Stimulated activated CD4-positive, alpha-beta T cell treated with anti-CD3 and anti-CD28 coated beads, Interleukin-2, amount 100 ng/mL, for 24 hours (primary cell): Measurements from ENCODE around the gene ADRA2B.
A peak's percentile ranks its signal among the peaks of the same experiment; 100 is the strongest.

Experiments
- DNase-seq, 2 donors: peaks; one replicate each; pipeline ENCODE4 v3.0.0-alpha.2; 2020

Gene ADRA2B

DNA sequence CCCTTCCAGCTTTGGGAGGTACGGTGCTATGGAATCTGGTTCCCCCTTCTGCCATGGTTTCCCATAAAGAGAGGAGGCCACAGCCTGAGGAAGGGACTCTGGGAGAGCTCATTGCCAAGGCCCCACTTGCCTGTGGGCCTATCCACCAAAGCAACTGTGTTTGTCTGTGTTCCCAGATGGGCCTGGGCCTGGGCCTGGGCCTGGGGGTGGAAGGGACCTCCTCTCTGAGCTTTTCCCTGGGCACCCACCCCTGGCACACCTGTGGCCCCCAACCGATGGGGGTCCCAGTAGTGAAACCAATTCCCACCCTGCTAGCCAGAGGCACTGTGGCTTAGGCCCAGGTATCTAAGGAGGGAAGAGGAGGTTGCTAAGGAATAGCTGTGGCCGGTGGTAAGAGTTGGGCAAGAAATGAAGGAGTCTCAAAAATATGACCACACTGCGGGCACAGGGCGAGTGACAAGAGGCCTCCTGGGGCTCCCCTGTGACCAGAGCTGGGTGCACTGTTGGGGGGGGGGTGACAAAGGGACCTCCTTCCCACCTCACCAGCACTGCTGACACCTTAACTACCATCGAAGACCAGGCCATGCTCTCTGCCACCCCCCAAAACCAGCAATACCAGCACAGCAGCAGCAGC, 33.8 kb upstream of the ADRA2B start:
- no peak for DNase-seq

DNA sequence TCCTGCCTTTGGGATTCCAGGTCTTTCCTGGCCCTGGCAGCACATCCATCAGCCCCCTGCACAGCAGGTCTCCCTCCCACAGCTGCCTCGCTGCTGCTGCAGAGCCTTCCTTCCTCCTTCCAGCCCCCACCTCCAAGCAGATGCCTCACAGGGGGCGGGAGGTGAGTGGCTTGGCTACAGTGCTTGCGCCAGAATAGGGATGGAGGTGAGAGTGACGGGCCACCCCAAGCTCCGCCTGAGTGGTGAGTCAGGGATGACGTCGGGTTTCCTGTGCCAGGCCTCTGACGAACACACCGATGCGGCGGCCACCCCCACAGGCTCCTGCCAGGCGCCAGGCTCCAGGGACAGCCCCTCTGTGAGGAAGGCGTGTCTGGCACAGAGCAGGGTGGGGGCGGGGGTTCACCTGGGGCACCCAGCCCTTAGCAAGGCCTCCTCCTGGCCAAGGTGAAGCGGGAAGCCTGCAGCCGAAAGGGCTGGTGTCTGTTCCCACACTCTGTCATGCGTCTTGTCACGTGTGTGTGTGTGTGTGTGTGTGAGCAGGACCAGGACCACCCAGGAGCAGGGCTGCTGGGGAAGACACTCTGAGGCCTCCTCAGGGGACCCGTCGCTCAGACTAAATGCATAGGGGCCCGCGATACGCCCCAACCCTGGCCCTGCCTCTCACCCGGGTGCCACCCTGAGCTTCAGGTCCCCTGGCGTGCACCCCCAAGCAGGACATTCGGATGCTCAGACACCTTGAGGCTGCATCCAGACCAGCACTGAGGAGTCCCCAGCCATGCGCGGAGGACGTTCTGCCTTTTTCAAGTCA, 32.2 kb upstream of the ADRA2B start:
- DNase-seq = peak; percentile 96 to 98

DNA sequence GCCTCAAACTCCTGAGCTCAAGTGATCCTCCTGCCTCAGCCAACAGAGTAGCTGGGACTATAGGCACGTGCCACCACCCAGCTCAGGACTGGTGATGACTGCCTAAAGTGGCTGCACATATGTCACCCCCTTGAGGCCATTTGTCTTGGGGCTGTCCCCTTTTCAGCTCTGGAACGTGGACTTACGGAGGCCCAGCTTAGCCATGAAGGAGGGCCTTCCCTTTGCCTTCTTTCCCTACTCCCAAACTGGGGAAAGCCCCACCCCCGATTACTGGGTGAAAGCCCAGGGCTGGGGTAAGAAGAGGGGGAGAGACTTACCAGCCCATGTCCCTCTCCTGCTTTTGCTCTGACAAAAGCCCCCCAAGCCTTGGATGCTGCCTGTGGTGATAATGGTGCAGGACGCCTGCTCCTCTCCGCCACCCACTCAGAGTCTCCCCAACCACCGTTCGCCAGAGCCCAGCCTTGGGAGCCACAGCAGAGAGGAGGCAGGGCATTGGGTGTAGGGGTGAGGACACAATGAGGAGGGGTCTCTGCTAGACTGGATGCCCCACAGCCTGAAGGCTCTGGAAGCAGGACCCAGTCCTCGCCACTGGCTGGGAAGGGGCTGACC, 31.3 kb upstream of the ADRA2B start:
- DNase-seq = peak in 1 of 2 donors; percentile 46

DNA sequence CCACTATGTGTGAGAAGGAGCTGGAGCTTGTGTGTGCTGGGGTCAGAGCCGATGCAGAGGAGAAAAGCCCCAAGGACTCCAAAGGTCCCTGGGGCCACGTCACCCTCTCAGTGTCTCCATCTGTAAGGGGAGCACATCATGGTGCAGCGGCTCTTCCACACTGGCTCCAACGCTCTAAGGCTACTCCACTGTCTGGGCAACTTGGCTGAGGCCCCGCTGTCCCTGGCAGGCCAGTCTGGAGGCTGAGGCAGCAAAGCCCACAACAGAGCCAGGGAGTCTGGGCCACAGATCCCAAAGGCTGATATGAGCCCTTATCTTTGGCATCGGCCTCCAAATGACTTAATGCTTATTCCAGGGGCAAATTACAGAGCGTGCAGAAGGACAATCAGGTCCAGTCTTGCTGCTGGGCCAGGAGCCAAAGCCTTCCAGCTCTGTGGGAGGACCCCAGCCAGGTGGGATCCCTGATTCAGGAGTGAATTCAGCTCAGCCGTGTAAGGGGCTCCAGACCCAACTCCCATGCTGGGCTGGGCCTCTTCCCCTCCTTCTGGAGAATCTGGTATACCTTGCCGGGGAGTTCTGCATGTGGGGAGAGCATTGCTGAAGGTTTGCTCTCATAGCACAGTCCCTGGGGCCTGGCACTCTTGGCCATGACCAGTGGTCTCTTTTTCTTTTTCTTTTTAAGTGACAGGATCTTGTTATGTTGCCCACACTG, 30.7 kb upstream of the ADRA2B start:
- DNase-seq = no peak

DNA sequence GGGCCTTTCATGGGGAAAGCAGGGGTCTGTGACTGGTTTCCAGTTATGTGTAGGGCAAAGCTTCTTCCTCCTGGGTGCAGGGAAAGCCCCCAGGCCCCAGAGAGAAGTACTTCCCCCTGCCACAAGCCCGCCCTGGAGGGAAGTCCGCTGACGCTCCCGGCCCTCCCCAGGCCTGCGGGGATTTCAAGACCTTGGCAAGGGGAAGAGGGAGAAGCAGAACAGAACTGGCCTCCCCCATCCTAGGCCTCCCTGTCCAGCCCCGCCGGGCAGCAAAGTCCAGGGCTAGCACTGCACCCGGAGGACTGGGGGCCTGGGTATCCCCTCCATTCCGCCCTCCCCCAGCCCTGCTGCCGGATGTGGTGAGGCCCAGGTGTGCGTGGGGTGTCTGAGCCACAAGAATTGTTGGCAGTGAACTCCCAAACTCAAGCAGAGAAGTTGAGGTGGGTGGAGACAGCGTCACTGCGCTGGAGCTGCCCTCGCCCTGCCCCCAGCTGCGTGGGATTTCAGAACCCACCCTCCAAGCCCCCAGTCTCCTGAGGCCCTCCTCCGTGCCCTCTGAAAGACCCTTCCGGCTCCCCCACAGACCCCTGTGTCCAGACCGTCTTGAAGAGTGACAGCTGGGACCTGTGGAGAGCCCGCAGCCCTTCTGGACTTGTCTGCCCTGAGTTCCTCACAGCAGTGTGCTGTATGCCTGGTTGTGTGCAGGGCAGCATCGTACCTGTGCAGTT, 29.9 kb upstream of the ADRA2B start:
- peak; percentile 89 to 91 for DNase-seq

DNA sequence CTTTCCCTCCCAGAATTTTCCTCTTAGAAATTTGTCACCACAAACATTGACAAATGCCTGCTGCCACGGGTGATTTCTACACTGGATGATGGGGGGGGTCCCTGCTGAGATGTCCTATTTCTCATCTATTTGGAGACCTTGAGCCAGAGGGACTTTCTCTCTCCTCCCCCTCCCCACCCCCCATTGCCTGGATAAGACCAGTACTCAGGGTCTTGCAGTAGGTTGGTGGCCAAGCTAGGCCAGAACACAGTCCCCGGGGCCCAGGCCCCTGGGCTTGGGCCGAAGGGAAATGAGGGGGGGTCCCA, 29.4 kb upstream of the ADRA2B start:
- DNase-seq = no peak

DNA sequence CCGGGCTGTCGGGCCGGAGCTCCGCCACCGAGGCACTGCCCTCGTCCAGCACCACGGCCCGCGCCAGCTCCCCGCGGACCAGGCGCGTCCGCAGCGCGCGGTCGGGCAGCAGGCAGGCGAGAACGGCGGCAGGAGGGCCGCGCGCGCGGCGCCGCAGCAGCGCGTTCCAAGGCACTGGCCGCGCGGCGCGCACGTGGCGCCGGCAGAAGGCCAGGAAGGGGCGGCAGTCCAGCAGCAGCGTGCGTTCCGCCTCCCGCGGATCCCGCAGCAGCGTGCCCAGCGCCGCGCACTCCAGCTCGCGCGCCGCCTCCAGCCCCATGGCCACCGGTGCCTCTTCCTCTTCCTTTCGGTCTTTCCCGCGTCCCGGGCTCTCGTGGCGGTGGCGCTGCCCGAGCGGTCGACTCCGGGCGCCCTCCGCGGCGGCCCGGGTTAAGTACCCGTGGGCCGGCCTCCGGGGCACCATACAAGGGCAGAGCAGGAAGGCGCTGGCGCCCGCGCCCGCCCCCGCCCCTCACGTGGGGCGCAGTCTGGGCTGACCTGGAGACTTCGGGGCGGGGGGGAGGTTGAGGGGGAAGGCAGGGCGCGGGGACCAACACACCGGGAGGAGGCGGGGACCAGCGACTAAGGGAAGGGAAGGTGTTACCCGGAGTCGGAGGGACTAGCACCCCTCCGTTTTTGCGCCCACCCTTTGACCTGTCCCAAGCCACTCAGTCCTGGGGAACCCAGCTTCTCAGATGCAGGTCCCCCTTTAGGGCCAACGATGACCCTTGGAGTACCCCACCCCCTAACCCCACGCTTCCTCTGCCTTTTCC, 28.9 kb upstream of the ADRA2B start, which contains the start of gene DUSP2:
Gene DUSP2, minus strand, starts transcription at position 405 of the 812 bp plus-strand sequence. Its CDS starts 86 bp downstream, at position 319.
- peak; percentile 92 to 93 for DNase-seq

DNA sequence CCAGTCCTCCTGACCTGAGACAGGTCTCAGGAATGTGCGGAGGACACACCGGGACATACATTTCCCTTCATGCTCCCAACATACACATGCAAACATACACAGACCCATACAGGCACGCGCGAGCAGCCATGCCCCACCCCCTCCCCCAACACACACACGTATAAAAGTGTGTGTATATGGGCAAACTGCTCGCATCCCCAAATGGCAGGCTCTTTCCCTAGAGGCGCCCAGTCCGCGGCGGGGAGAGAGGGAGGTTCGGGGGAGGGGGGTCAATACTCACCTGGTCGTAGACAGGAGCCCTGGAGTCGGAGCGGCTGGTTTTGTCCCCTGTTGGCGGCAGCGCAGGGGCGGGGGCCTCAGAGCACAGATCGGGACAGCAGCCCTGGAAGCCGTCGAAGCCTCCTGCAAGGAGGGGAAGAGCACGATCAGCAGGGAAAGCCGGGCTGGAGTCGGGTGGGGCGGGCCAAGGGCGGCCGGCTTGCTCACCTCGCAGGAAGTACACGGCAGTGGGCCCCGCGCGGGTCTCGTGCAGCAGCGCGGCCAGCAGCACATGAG, 28.2 kb upstream of the ADRA2B start:
- DNase-seq = peak; percentile 61 to 71

DNA sequence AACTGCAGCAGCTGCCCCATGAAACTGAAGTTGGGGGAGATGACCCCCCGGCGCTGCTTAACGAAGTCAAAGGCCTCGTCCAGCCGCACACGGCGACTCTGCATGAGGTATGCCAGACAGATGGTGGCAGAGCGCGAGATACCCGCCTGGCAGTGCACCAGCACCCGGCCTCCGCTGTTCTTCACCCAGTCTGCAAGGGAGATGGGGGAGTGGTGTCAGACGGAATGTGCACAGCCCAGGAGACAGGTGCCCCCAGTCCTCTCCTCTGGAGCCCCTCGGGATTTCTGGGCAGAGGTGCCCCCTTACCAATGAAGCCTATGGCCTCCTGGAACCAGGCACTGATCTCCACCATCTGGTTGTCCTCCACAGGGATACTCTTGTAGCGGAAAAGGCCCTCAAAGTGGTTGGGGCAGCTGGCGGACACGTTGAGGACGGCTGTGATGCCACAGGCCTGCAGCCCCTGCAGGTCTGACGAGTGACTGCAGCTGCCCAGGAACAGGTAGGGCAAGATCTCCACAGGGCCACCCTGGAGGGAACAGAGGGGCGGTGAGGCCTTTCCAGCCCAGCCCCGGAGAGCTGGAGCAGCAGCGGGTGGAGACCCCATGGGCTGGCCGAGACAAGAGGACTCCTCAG, 27.6 kb upstream of the ADRA2B start:
- peak; percentile 52 for DNase-seq

DNA sequence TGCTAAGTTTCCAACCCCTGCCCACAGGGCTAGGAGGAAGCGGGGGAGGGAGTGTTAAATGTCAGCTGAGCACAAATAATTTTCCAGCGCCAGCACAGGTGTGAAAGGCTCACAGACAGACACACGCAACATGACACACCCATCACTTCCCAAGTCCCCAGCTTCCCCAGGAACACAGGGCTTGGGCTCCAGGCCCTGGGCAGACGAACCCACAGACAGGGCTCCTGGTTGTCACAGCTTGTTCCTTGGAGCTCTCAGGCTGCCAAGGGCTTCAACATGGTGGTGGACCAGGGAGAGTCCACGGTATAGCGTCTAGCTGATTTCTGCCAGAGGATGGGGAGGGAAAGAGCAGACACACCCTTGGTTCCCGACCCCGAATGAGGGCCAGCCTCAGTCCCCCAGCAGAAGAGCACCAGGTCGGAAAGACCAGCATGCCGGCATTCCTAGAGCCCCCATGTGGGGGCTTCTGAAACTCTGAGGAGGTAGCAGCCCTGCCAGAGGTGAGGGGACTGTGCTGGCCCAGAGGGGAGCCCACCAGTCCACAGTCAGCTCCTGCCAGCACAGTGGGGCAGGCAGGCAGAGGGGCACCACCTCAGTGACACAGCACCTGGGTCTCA, 27.0 kb upstream of the ADRA2B start:
- DNase-seq = peak; percentile 49 to 53

DNA sequence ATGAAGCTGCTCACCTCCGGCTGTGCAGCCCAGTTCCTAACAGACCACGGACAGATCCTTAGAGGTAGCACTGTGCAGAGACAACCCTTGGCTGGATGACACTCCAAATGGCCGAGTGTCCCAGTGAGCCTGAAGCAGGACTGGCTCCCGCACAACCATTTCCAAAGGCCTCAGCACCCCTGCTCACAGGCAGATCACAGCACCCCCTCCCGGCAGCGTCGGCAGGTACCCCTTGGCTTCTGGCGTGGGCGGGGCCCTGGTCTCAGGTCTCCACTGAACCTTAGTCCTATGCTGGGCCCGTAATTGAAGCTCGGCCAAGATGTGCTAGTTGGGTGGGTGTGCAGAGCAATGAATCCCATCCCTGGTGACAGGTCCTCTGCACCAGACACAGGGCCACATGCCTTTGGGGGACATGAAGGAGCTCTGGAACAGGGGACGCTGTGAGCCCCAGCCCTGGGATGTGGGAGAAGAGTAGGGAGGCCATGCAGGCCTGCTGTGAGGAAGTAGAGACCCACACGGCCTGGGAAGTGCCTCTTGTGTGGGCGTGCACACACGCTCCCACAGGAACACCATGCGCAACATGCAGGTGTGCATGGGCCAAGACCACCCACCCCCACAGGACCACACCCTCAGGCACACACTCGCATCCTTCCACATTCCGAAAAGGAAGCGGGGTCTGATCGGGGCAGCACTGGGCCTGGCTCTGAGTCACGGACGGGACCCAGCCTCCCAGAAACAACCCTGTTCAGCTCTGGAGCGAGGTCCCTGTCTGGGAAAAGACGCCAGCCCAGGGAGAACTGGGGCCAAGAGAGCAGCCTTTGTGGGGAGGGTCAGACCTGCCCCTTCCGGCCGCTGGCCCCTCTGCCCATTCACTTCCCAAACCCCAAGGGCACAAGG, 26.1 kb upstream of the ADRA2B start:
- peak; percentile 78 to 87 for DNase-seq

DNA sequence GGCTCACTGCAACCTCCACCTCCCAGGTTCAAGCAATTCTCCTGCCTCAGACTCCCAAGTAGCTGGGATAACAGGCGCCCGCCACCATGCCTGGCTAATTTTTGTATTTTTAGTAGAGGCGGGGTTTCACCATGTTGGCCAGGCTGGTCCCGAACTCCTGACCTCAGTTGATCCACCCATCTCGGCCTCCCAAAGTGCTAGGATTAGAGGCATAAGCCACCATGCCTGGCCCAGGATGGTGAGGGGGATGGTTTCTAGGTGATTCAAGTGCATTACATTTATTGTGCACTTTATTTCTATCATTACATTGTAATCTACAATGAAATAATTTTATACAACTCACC, 25.2 kb upstream of the ADRA2B start:
- DNase-seq = peak in 1 of 2 donors; percentile 51

DNA sequence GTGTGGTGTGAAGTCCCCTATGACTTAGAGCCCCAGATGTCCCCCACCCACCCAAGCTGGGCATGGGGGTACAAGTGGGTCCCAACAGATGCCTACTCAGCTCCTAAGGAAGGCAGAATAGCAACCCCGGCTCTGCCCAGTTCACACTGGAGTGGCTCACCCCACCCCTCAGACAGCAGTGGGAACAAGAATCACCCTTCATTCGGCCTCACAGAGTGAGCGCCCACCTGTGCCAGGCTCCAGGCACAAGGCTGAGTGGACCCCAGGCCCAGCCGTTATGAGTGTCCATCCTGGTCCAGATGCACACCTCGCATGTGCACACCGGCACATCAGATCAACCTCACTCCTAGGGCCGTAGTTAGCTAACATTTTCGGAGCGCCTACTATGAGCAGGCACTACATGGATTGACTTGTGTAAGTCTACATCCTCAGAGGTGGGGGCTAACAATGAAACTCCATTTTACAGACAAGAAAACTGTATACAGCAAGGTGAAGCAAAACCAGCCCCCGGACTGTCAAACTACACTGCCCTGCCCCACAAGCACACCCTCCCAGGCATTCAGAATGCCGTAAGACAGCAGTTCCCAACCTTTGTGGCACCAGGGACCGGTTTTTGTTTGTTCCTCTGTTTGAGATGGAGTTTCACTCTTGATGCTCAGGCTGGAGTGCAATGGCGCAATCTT, 24.7 kb upstream of the ADRA2B start:
- DNase-seq = peak in 1 of 2 donors; percentile 49

DNA sequence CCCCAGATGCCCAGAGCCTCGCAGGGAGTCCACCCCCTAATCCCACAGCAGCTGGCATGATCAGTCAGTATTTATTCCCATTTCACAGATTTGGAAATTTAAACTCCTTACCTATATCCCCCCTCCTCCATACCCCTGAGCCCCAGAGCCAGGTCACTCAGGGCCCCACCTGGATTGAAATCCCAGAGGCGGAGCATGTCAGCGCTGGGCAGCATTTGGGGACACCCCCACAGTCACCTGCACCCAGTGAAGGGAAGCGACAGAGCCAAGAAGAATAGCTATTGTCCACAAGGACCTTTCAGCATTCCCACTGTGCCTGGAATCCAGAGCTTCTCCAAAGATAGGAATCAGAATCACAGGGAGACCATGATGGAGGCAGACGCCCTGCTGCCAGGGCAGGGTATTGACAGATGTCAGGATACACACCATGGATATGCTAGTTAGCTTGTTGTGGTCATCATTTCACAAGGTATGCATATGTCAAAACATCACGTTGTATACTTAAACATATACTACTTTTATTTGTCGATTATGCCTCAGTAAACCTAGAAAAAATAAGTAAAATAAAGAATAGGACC, 22.9 kb upstream of the ADRA2B start:
- no peak for DNase-seq

DNA sequence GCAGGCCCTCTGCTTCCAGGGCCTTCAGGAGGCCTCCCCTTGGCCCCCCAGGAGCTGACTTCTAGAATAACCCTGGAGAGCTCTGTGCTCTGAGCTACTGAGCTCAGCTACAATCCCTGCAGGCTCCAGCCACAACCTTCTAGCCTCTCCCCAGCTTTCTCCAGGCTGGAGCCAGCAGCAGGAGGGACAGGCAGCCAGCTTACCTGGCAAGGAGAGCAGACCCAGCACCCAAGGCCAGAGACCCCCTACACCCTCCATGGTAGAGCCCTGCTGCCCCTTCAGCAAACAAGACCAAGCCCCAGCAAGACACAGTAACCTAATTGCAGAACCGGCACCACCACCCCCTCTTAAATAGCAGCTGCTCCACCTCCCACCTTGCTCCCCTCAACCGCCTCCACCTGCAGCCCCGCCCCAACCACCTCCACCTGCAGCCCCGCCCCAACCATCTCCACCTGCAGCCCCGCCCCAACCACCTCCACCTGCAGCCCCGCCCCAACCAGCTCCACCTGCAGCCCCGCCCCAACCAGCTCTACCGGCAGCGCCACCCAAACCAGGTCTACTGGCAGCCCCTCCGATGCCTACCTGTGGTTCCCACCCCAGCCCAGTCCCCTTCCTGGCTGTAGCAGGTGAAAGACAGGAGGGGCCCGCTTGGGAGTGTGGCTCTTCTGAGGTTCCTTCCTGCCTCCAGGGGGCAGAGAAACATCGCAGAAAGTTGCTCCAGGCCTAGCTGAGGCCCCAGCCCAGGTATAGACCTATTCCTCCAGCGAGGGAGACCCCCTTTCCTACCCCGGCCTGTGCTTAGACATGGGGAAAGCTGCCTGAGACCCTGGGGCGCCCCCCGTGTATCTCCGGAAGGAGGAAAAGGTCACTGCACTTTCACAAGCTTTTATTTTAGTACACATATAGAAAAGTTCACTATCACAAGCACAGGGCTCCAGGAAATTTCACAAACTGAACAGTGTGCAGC, 22.1 kb upstream of the ADRA2B start, which contains the start of gene ASTL:
Gene ASTL, minus strand, starts transcription at position 324 of the 967 bp plus-strand sequence. Its CDS starts 66 bp downstream, at position 258.
- DNase-seq = peak; percentile 64 to 70

DNA sequence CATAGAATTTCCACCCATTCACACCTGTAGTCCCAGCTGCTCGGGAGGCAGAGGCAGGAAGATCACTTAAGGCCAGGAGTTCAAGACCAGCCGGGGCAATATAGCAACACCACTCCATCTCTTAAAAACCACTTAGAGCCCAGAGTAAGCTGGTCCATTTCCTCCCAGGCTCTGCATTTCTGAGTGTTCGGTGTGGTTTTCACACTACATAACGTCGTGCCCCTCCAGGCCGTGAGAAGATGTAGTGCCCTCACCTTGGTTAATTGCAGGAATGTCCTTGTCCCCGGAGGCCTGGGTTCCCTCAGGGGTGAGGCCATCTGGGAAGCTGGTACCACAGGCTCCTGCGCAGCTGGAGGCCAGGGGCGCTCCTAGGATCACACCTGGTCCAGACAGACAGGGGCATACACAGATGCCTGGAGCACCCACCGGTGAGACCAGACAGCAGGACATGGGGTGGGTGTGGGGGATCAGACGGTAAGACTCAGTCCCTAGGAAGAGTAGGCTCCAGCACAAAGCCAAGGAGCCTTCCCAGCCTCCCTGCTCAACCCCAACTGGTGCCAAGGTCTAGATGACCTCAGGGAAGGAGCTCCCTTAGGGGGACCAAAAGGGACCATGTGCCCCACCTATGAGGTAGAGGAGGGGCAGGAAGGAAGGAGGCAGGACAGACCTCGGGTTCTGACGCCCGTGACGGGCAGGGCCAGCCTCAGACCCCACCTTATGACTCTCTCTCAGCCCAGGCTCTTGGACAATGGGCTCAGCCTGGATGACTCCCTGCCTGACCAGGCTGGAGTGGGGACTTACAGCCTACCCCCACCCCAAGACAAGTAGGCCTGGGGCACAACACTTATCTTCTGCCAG, 21.2 kb upstream of the ADRA2B start:
- DNase-seq = no peak
